HL-60 (cell line): Measurements from ENCODE around the gene RBM28.

Experiments used
- CTCF ChIP-seq: IDR thresholded peaks from one replicate; pipeline ENCODE4 v1.5.1; 2011; ENCODE audit warnings: low read length, control low read depth, inconsistent platforms; ENCODE audit not compliant: insufficient read depth
- TF ChIP-seq, protein P1 (sequence below): IDR thresholded peaks from 2 replicates; pipeline ENCODE4 v1.6.1; 2012; ENCODE audit warnings: low read depth; ENCODE audit not compliant: insufficient replicate concordance

GRCh38 chr7:128303133-128303532, 40.6 kb downstream of the RBM28 start:
- TF ChIP-seq CTCF = no peak
- TF ChIP-seq, protein P1, sequence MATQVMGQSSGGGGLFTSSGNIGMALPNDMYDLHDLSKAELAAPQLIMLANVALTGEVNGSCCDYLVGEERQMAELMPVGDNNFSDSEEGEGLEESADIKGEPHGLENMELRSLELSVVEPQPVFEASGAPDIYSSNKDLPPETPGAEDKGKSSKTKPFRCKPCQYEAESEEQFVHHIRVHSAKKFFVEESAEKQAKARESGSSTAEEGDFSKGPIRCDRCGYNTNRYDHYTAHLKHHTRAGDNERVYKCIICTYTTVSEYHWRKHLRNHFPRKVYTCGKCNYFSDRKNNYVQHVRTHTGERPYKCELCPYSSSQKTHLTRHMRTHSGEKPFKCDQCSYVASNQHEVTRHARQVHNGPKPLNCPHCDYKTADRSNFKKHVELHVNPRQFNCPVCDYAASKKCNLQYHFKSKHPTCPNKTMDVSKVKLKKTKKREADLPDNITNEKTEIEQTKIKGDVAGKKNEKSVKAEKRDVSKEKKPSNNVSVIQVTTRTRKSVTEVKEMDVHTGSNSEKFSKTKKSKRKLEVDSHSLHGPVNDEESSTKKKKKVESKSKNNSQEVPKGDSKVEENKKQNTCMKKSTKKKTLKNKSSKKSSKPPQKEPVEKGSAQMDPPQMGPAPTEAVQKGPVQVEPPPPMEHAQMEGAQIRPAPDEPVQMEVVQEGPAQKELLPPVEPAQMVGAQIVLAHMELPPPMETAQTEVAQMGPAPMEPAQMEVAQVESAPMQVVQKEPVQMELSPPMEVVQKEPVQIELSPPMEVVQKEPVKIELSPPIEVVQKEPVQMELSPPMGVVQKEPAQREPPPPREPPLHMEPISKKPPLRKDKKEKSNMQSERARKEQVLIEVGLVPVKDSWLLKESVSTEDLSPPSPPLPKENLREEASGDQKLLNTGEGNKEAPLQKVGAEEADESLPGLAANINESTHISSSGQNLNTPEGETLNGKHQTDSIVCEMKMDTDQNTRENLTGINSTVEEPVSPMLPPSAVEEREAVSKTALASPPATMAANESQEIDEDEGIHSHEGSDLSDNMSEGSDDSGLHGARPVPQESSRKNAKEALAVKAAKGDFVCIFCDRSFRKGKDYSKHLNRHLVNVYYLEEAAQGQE = no peak
